GM12892 (cell line): ENCODE data around the gene KCNN1.

ENCODE experiments used
- POLR2A ChIP-seq: IDR thresholded peaks from 2 replicates; pipeline ENCODE4 v1.6.1; 2011; ENCODE audit warnings: low read depth, low read length, control low read depth
- POLR2AphosphoS5 ChIP-seq: IDR thresholded peaks from 2 replicates; pipeline ENCODE4 v1.6.1; 2011; ENCODE audit warnings: low read depth, low read length, control low read depth
- TAF1 ChIP-seq: IDR thresholded peaks from 2 replicates; pipeline ENCODE4 v1.6.1; 2011; ENCODE audit warnings: low read depth, mild to moderate bottlenecking, control low read depth, low read length, borderline replicate concordance

GRCh38 chr19:18045307-18046050, 78.6 kb downstream of the KCNN1 start:
- TF ChIP-seq POLR2A (no peak), POLR2AphosphoS5 (no peak), TAF1 (no peak)
